NCI-H2029 treated with DMSO at 0.1 percent for 48 hours (cell line): ENCODE data around the gene CARMIL1.

Experiments
- DNase-seq: peaks from one replicate; lab custom pipeline; 2025; lab: John Stamatoyannopoulos, UW

The CARMIL1 gene

DNA sequence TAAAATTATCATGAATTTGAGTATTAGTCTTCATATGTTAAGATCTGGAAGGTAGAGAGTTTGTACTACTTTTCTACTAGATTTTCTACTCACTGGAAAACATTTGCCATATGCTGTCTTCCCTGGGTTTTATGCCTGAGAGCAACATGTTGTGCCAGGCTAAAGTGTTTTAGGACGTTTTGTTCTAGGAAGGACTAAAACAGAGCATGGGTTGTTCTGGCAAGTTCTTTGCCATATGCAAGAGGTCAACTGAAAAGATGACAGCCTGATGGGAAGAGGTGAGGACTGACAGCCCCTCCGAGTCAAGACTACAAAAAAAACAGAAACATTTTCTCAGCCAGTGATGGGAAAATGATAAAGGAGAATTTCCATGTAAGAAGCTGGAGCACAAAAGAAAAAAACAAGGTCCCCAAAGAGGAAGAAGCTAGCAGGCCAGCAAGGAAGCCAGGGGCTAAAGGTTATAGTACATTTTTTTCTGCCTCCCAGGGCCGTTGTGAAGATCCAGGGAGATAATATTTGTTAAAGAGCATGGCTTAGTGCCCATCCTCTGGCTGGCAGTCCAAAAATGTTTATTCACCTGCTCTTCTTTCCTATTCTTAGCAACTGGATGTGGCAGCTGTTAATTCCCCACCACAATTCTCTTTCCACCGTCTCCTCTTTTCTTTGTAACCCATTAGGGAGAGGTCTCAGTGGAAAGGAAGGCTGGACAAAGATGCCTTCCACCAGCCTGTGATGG lies 380.6 kb downstream of the CARMIL1 start:
- peak; percentile 78 for DNase-seq

DNA sequence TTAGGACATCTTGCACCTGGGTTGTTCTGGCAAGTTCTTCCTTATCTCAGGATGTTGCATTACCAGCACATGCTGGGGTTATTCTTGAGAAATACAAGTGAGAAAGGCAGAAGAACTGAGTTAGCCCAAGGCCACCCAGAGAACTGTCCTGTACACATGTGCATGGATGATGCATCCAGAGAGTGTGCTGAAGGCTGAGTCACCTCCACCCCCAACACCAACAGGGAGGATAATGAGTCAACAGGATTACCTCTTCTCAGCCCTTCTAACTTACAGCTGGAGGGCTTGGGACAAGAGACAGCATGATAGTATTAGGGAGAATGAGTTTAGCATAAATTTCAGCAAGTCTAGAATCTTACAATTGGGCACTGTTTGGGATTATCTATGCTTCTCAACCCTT lies 381.3 kb downstream of the CARMIL1 start:
- peak; percentile 31 for DNase-seq

DNA sequence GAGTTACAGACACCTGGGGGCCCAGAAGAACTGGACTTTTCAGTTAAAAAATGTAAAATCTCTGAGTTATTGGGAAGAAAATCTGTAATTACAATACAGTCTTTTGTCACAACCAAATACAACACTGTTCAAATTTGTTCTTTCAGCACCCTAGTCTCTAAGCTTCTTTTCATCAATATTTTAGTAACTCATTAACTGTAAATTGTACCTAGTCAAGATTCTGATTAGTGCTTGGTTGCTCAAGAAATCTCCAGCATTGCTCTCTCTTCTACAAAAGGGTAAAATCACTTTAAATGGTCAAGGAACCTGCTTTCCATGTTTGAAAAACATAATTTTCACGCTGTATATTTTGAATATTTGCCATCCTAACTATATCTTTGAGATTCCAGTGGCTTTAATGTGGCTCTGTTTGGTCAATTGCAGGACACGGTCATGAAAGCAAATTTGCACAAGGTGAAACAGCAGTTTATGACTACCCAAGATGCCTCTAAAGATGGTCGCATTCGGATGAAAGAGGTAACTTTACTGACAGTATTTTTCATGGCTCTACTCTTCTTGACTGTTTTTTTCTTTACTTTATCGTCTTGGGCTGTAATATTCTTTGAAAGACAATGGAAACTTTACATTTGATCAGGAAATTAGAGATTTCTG lies 382.1 kb downstream of the CARMIL1 start:
- DNase-seq, result no peak

DNA sequence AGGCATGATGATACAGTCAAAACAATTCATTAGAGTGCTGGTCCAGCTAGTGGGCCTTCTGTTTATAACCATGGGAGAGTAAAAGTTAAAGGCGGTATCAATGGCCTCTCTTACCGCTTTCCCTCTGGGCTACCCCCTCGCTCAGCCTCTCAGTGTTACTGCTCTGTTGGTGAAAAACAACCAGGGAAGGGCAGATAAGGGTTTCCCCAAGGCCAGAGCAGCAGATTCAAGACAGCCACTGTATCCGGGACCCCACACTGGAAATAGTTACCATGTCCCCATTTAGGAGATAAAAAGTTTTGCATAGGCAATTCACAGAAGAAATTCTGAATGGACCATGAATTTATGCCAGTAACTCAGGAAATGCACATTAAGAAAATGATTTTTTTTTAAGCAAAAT lies 386.3 kb downstream of the CARMIL1 start:
- DNase-seq, result no peak

DNA sequence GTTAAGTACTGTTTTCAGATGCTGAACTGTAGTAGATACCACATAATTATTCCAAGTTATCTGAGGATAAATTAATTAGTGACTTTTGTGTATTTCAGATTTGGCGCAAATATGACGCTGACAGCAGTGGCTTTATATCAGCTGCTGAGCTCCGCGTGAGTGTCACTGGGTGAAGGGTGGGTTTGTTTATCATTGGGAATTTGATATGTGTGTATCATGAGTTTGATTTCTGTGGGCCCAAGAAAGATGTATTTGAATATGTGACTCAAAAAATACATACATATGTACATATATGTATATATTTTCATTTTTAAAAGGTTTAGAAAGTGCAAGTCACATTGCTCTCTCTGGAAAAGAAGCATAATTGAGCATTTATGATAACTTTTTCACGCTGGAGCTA lies 390.2 kb downstream of the CARMIL1 start:
- DNase-seq, result no peak
